Activated naive CD8-positive, alpha-beta T cell (primary cell): ENCODE data around the gene APOBEC3A.
"Not testable (repeated sequence)": the region's sequence is repeated elsewhere in the genome, so short reads cannot be mapped to it uniquely, and the experiment has no call there.

Experiments
- H3K27ac Mint-ChIP-seq: one replicate; pipeline ENCODE4 v1.8.0; 2021; ENCODE audit warnings: mixed read lengths
- H3K27me3 Mint-ChIP-seq: one replicate; pipeline ENCODE4 v1.8.0; 2021; ENCODE audit warnings: mixed read lengths
- H3K36me3 Mint-ChIP-seq: one replicate; pipeline ENCODE4 v1.8.0; 2021; ENCODE audit warnings: mixed read lengths
- H3K4me1 Mint-ChIP-seq: one replicate; pipeline ENCODE4 v1.8.0; 2021; ENCODE audit warnings: low read depth, mixed read lengths
- H3K4me3 Mint-ChIP-seq: one replicate; pipeline ENCODE4 v1.8.0; 2021; ENCODE audit warnings: mild to moderate bottlenecking, mixed read lengths
- H3K9me3 Mint-ChIP-seq: one replicate; pipeline ENCODE4 v1.8.0; 2021; ENCODE audit warnings: low read depth, mixed read lengths

Gene APOBEC3A

GRCh38 chr22:38960673-38961072, 3.3 kb downstream of the APOBEC3A start:
- H3K4me3 Mint-ChIP-seq, H3K36me3 Mint-ChIP-seq, H3K27me3 Mint-ChIP-seq, H3K9me3 Mint-ChIP-seq, H3K27ac Mint-ChIP-seq, H3K4me1 Mint-ChIP-seq: not testable (repeated sequence)

- not testable (repeated sequence) for H3K4me3 Mint-ChIP-seq, H3K4me1 Mint-ChIP-seq, H3K36me3 Mint-ChIP-seq, H3K27ac Mint-ChIP-seq, H3K9me3 Mint-ChIP-seq, H3K27me3 Mint-ChIP-seq
Observed at GRCh38 chr22:38963291-38963738, 5.9 kb downstream of the APOBEC3A start.

- H3K36me3 Mint-ChIP-seq = no peaks in the 10 kb centered on the region
- H3K9me3 Mint-ChIP-seq = no peaks in the 10 kb centered on the region
- no peak overlapping the region for H3K4me3 Mint-ChIP-seq
- no peaks in the 10 kb centered on the region for H3K27me3 Mint-ChIP-seq
- no peak overlapping the region for H3K27ac Mint-ChIP-seq
- H3K4me1 Mint-ChIP-seq = peaks cover 2% of the 10 kb centered on the region
Observed at GRCh38 chr22:38963872-38964271, 6.5 kb downstream of the APOBEC3A start.

GRCh38 chr22:38964306-38964705, 6.9 kb downstream of the APOBEC3A start:
- peaks cover 2% of the 10 kb centered on the region for H3K4me1 Mint-ChIP-seq
- H3K27ac Mint-ChIP-seq = no peak overlapping the region
- H3K9me3 Mint-ChIP-seq = no peaks in the 10 kb centered on the region
- H3K4me3 Mint-ChIP-seq = no peak overlapping the region
- H3K36me3 Mint-ChIP-seq = no peaks in the 10 kb centered on the region
- H3K27me3 Mint-ChIP-seq = no peaks in the 10 kb centered on the region

- Mint-ChIP-seq H3K9me3 (no peaks in the 10 kb centered on the region), H3K27ac (peak overlapping the region; percentile 10), H3K27me3 (no peaks in the 10 kb centered on the region)
Observed at GRCh38 chr22:38964989-38965388, 7.6 kb downstream of the APOBEC3A start.

GRCh38 chr22:38965614-38966379, 8.4 kb downstream of the APOBEC3A start:
- H3K27ac Mint-ChIP-seq = no peak overlapping the region
- no peaks in the 10 kb centered on the region for H3K9me3 Mint-ChIP-seq
- peaks cover 4% of the 10 kb centered on the region for H3K27me3 Mint-ChIP-seq
- H3K36me3 Mint-ChIP-seq = no peaks in the 10 kb centered on the region
- no peaks in the 10 kb centered on the region for H3K4me1 Mint-ChIP-seq
- H3K4me3 Mint-ChIP-seq = no peak overlapping the region

More at GRCh38 chr22:38964989-38965388, 7.6 kb downstream of the APOBEC3A start:
- H3K36me3 Mint-ChIP-seq = no peaks in the 10 kb centered on the region
- H3K4me1 Mint-ChIP-seq = no peaks in the 10 kb centered on the region
- no peak overlapping the region for H3K4me3 Mint-ChIP-seq

GRCh38 chr22:38966380-38966702, 8.9 kb downstream of the APOBEC3A start:
- Mint-ChIP-seq H3K36me3 (no peaks in the 10 kb centered on the region), H3K27ac (no peak overlapping the region), H3K4me3 (no peak overlapping the region), H3K9me3 (no peaks in the 10 kb centered on the region), H3K4me1 (no peaks in the 10 kb centered on the region), H3K27me3 (peaks cover 4% of the 10 kb centered on the region)

- Mint-ChIP-seq H3K4me1 (no peaks in the 10 kb centered on the region), H3K27me3 (peaks cover 8% of the 10 kb centered on the region), H3K27ac (no peak overlapping the region), H3K36me3 (no peaks in the 10 kb centered on the region), H3K9me3 (no peaks in the 10 kb centered on the region), H3K4me3 (no peak overlapping the region)
Observed at GRCh38 chr22:38966942-38967341, 9.5 kb downstream of the APOBEC3A start.

- H3K9me3 Mint-ChIP-seq = no peaks in the 10 kb centered on the region
- H3K27ac Mint-ChIP-seq = no peak overlapping the region
- no peak overlapping the region for H3K4me3 Mint-ChIP-seq
- no peaks in the 10 kb centered on the region for H3K36me3 Mint-ChIP-seq
- H3K4me1 Mint-ChIP-seq = no peaks in the 10 kb centered on the region
- peaks cover 9% of the 10 kb centered on the region for H3K27me3 Mint-ChIP-seq
Observed at GRCh38 chr22:38967451-38968450, 10.3 kb downstream of the APOBEC3A start.

GRCh38 chr22:38968801-38969200, 11.4 kb downstream of the APOBEC3A start:
- Mint-ChIP-seq H3K36me3 (no peaks in the 10 kb centered on the region), H3K4me1 (no peaks in the 10 kb centered on the region), H3K9me3 (no peaks in the 10 kb centered on the region), H3K27me3 (peaks cover 9% of the 10 kb centered on the region), H3K4me3 (no peak overlapping the region), H3K27ac (no peak overlapping the region)

GRCh38 chr22:38970551-38970950, 13.1 kb downstream of the APOBEC3A start:
- H3K9me3 Mint-ChIP-seq = no peaks in the 10 kb centered on the region
- H3K4me1 Mint-ChIP-seq = no peaks in the 10 kb centered on the region
- H3K27me3 Mint-ChIP-seq = peaks cover 9% of the 10 kb centered on the region
- peak overlapping the region; percentile 13 for H3K27ac Mint-ChIP-seq
- H3K36me3 Mint-ChIP-seq = no peaks in the 10 kb centered on the region
- no peak overlapping the region for H3K4me3 Mint-ChIP-seq

GRCh38 chr22:38971202-38971601, 13.8 kb downstream of the APOBEC3A start:
- no peaks in the 10 kb centered on the region for H3K36me3 Mint-ChIP-seq
- peaks cover 9% of the 10 kb centered on the region for H3K27me3 Mint-ChIP-seq
- H3K4me1 Mint-ChIP-seq = no peaks in the 10 kb centered on the region
- no peak overlapping the region for H3K4me3 Mint-ChIP-seq
- H3K9me3 Mint-ChIP-seq = no peaks in the 10 kb centered on the region
- H3K27ac Mint-ChIP-seq = no peak overlapping the region

- no peaks in the 10 kb centered on the region for H3K9me3 Mint-ChIP-seq
- no peaks in the 10 kb centered on the region for H3K4me1 Mint-ChIP-seq
- H3K36me3 Mint-ChIP-seq = no peaks in the 10 kb centered on the region
- H3K4me3 Mint-ChIP-seq = no peak overlapping the region
- peaks cover 9% of the 10 kb centered on the region for H3K27me3 Mint-ChIP-seq
- no peak overlapping the region for H3K27ac Mint-ChIP-seq
Observed at GRCh38 chr22:38971791-38972190, 14.4 kb downstream of the APOBEC3A start.

- Mint-ChIP-seq H3K27me3 (peaks cover 9% of the 10 kb centered on the region), H3K4me3 (no peak overlapping the region), H3K9me3 (no peaks in the 10 kb centered on the region), H3K27ac (no peak overlapping the region), H3K4me1 (peaks cover 3% of the 10 kb centered on the region), H3K36me3 (no peaks in the 10 kb centered on the region)
Observed at GRCh38 chr22:38972558-38972957, 15.1 kb downstream of the APOBEC3A start.
